ENCODE measurements around the gene CYP11A1. TPM values are rescaled to one million over a fixed set of nuclear protein-coding genes. Genes with fewer than 3 reads are reported as not detected.
A peak's percentile ranks its signal among the peaks of the same experiment; 100 is the strongest.

Gene CYP11A1
- total RNA-seq, 4 donors from 2014 or later: 0.15 to 2.5 (median 0.67) TPM

GRCh38 chr15:74320352-74321247, 46.8 kb downstream of the CYP11A1 start:
- Histone ChIP-seq H3K27me3 (no peaks in the 10 kb centered on the region), H3K36me3 (no peaks in the 10 kb centered on the region), H3K4me1 (peaks cover 14 to 25% of the 10 kb centered on the region in 2 donors), H3K4me3 (no peak overlapping the region), H3K9me3 (no peaks in the 10 kb centered on the region), H3K27ac (peak overlapping the region in 1 of 4 donors; percentile 69)
- no peak for ATAC-seq
- no peak for DNase-seq
- intact Hi-C loops (cut with DNase I; ENCODE audit: low total_unique reads) (loop anchor here (5.0 to 10.0 kb wide), 2 partner anchors 266 to 348 kb away; no protein-coding TSS in a partner anchor), in situ Hi-C loops (cut with MboI; ENCODE audit: low sequenced_read_pairs in 4 of 4) (loop anchor here in 1 of 4 donors (25.0 kb wide), 1 partner anchor 358 kb away; no protein-coding TSS in a partner anchor)
- TF ChIP-seq CTCF (IDR thresholded peaks at IDR 0.05 in 4 of 5, conservative IDR thresholded peaks at IDR 0.05 in 1 of 5): peak in 4 of 5 experiments; percentile 30 to 48 (median 43)
- TF ChIP-seq POLR2A (IDR thresholded peaks at IDR 0.05): no peak

- intact Hi-C loops (cut with DNase I; ENCODE audit: low total_unique reads): loop anchor here (5.0 to 10.0 kb wide), 2 partner anchors 265 to 347 kb away; no protein-coding TSS in a partner anchor
- Histone ChIP-seq H3K4me3 (no peak overlapping the region), H3K9me3 (no peaks in the 10 kb centered on the region), H3K36me3 (no peaks in the 10 kb centered on the region), H3K27ac (peak overlapping the region; percentile 27 to 70 (median 49)), H3K4me1 (peaks cover 22 to 32% of the 10 kb centered on the region in 2 donors), H3K27me3 (no peaks in the 10 kb centered on the region)
- no peak for DNase-seq
- no peak for TF ChIP-seq POLR2A (IDR thresholded peaks at IDR 0.05)
- TF ChIP-seq CTCF (IDR thresholded peaks at IDR 0.05 in 4 of 5, conservative IDR thresholded peaks at IDR 0.05 in 1 of 5): no peak
- no peak for ATAC-seq
- in situ Hi-C loops (cut with MboI; ENCODE audit: low sequenced_read_pairs in 4 of 4): loop anchor here in 2 of 4 donors (10.0 to 25.0 kb wide), 2 partner anchors 265 to 357 kb away; no protein-coding TSS in a partner anchor
Measured at GRCh38 chr15:74319596-74320351, 47.7 kb downstream of the CYP11A1 start.

GRCh38 chr15:74319138-74319460, 48.3 kb downstream of the CYP11A1 start:
- no peaks in the 10 kb centered on the region for H3K27me3 ChIP-seq
- H3K9me3 ChIP-seq: no peaks in the 10 kb centered on the region
- H3K36me3 ChIP-seq: no peaks in the 10 kb centered on the region
- TF ChIP-seq CTCF (IDR thresholded peaks at IDR 0.05 in 4 of 5, conservative IDR thresholded peaks at IDR 0.05 in 1 of 5): no peak
- TF ChIP-seq POLR2A (IDR thresholded peaks at IDR 0.05): no peak
- in situ Hi-C loops (cut with MboI; ENCODE audit: low sequenced_read_pairs in 4 of 4): loop anchor here in 2 of 4 donors (10.0 to 25.0 kb wide), 2 partner anchors 264 to 357 kb away; no protein-coding TSS in a partner anchor
- ATAC-seq: no peak
- H3K4me3 ChIP-seq: no peak overlapping the region
- intact Hi-C loops (cut with DNase I; ENCODE audit: low total_unique reads): no loop called here
- peaks cover 22 to 32% of the 10 kb centered on the region in 2 donors for H3K4me1 ChIP-seq
- DNase-seq: no peak
- peak overlapping the region; percentile 27 to 70 (median 49) for H3K27ac ChIP-seq

GRCh38 chr15:74318376-74319137, 48.9 kb downstream of the CYP11A1 start:
- Histone ChIP-seq H3K27me3 (no peaks in the 10 kb centered on the region), H3K9me3 (no peaks in the 10 kb centered on the region), H3K27ac (peak overlapping the region; percentile 61 to 72 (median 70)), H3K4me3 (no peak overlapping the region), H3K36me3 (no peaks in the 10 kb centered on the region), H3K4me1 (peaks cover 22 to 32% of the 10 kb centered on the region in 2 donors)
- peak in 1 of 2 donors; percentile 23 for DNase-seq
- in situ Hi-C loops (cut with MboI; ENCODE audit: low sequenced_read_pairs in 4 of 4): loop anchor here in 2 of 4 donors (10.0 to 25.0 kb wide), 2 partner anchors 264 to 356 kb away; no protein-coding TSS in a partner anchor
- intact Hi-C loops (cut with DNase I; ENCODE audit: low total_unique reads): no loop called here
- TF ChIP-seq POLR2A (IDR thresholded peaks at IDR 0.05) (no peak), CTCF (IDR thresholded peaks at IDR 0.05 in 4 of 5, conservative IDR thresholded peaks at IDR 0.05 in 1 of 5) (no peak)
- ATAC-seq: peak in 1 of 2 donors; percentile 23

All from gastrocnemius medialis (tissue), 4 donors.